HG02938 (cell line): ENCODE data around the gene FRS3.
A peak's percentile ranks its signal among the peaks of the same experiment; 100 is the strongest.

ENCODE experiments used
- ATAC-seq: cut with Tn5 transposase; IDR thresholded peaks from one replicate; pipeline ENCODE4 v1.9.1; 2021; ENCODE audit warnings: mild to moderate bottlenecking, moderate library complexity; ENCODE audit not compliant: unreplicated experiment

The FRS3 gene

DNA sequence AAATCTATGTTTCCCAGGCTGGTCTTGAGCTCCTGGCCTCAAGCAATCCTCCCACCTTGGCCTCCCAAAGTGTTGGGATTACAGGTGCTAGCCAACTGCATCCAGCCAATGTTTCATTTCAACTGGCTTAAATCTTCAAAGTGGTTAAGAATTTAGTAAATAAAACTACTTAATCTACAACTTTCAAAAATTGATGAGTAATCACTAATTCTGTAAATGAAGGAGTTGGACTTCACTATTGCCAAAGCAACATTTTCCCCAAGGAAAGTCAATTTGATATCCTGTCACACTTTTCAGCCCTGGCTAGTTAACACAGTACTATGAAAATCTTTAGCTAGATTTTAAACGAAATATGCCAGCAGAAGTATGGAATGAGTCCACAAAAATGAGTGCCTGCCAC lies 11.6 kb upstream of the FRS3 start:
- no peak for ATAC-seq

DNA sequence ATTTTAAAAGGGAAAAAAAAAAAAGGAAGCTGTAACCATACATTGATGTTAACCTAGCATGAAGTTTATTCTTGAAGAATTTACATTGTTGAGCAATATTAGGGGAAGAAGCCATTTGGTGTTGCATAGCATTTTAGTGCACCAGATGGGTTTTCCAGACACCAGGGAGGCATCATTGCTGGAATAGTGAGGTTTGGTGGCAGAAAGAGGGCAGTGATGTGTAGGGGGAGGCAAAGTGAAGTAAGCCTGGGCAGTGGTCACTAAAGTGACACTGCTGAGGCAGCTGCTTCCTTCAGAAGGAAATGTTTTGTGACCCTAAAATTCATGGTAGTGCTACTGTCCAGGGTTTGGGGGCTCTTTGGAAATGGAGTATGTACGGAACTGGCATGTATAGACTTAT lies 10.3 kb upstream of the FRS3 start:
- ATAC-seq = no peak

DNA sequence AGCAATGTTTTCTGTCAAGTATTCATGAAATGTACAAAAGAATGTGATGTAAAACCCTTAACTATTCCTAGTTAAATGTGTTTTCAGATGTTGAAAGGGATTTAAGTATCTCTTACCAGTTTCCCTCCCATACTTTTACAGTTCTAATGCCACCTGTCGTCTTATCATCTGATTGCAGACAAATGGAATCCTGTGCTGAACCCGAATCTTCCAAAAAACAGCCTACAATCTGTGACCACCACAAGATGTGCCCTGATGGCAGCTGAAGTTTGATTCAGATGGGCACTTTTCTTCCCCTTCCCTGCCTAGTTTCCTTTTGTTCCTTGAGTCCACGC lies 9.7 kb upstream of the FRS3 start:
- ATAC-seq = no peak

DNA sequence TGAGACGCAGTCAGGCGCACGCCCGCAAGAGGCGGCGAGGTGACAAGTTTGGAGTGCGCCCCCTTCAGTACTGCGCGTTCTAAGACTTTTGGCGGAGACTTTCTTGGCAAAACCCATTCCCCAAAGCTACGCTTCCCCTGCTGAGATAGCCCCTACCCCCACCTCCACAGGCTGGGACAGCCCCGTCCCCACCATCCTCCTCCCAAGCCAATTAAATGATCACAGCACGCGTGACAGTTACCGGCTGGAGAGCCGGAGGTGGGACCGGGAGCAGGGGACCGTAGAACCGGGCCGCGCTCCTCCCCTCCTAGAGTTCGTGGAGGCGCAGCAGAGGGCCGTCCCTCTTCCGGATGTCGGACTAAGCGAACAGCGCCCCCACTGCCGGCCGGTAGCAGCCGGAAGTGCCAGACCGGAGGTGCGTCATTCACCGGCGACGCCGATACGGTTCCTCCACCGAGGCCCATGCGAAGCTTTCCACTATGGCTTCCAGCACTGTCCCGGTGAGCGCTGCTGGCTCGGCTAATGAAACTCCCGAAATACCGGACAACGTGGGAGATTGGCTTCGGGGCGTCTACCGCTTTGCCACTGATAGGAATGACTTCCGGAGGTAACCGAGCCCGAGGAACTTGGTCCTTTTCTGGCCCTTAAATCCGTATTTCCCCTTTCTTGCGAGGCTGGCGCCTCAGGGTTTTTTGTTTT lies 7.7 kb upstream of the FRS3 start, which contains the start of gene TOMM6:
Gene TOMM6, plus strand, starts transcription at position 476 of the 699 bp plus-strand sequence. Its CDS starts 4 bp downstream, at position 480.
- peak; percentile 78 for ATAC-seq

DNA sequence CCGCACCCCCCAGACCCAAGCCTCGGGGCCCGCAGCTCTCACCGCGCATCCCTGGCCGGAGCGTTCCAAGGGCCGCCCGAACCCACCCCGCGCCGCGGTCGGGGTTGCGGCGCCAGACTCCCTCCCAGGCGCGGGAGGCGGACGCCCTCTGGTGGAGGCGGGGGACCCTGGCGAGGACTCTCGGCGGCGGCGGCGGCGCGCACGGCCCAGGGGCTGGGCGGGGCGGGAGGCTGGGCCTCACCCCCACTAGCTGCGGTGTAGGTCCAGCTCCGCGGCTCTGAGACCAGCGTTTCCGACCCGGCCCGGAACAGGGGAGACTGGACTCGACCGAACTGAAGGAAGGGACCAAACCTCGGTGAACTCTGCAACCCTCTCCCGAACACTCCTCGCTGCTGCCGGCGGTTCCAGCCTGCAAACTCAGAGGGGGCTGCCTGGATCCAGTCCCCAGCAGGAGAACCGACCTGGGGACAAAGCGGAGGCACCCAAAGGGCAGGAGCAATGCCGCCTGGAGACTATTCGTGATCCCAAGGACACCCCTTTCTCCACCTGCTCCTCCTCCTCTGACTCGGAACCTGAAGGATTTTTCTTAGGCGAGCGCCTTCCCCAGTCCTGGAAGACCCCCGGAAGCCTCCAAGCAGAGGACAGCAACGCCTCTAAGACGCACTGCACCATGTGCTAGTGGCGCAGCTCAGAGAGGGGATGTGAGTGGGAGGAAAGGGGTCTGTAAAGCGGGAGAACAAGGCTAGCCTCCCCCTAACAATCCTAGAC lies 6.9 kb upstream of the FRS3 start:
- ATAC-seq = peak; percentile 40

DNA sequence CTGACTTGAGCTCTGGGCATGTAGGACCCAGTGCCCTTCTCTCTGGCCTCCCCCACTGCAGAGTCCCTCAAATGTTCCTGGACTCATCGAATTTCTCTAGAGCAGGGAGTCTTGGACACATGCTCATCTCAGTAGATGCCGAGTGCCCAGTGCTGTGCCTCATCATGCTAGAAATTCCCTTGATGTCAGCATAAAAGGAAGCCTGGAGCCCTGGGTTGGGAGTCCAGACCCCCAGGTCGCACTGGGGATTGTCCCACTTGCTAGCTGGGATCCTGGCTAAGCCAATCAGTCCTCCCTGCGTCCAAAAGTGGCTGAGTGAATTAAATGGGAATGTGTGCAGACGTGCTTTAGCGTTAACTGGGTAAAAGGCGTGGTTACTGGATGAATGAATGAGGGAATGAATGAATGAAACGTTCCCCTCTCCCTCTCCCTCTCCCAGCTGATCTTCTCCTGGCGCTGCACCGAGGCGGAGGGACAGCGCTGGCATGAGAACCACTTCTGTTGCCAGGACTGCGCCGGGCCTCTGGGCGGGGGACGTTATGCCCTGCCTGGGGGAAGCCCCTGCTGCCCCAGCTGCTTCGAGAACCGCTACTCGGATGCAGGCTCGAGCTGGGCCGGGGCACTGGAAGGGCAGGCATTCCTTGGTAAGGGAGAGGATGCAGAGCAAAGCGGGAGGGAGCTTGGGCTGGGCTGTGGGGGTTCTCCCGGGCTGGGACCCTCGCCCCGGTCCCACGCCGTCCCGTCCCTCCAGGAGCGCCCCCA lies 6.2 kb upstream of the FRS3 start:
- ATAC-seq = no peak

DNA sequence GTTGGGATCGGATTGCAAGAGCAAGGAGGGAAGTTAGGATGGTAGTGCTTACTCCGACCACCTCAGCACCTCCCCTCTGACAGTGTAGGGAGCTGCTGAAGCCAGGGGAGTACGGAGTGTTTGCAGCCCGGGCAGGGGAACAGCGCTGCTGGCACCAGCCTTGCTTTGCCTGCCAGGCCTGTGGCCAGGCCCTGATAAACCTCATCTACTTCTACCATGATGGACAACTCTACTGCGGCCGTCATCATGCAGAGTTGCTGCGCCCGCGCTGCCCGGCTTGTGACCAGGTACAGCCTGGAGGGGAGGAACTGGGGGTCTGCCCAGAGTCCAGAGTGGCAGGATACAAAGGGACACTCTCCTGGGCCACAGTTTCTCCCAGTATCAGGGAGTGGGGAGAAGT lies 5.6 kb upstream of the FRS3 start:
- ATAC-seq = no peak

DNA sequence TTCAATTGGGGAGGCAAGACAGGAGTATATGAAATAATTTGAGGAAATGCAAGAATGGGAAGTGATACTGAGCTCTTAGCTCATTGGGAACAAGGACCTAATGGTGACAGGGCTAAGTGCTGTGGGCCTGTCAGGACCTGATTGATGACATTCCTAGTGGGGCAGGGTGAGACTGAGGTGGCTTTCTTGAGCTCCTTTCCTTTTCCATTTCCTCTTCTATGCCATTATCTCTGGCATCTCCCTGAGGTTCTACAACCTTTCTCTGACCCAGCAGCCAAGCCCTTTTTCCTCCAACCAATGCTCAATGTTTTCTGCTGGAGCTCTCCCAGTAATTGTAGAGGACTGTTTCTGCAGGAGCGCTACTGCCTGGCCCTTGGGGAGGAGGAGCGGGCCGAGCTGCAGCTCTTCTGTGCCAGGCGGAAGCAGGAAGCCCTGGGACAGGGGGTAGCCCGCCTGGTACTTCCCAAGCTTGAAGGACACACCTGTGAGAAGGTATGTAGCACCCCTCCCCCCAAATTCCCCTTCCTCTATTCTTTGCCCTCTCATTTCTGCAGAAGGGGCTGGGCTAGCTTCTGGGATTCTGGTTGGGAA lies 5.0 kb upstream of the FRS3 start:
- no peak for ATAC-seq

DNA sequence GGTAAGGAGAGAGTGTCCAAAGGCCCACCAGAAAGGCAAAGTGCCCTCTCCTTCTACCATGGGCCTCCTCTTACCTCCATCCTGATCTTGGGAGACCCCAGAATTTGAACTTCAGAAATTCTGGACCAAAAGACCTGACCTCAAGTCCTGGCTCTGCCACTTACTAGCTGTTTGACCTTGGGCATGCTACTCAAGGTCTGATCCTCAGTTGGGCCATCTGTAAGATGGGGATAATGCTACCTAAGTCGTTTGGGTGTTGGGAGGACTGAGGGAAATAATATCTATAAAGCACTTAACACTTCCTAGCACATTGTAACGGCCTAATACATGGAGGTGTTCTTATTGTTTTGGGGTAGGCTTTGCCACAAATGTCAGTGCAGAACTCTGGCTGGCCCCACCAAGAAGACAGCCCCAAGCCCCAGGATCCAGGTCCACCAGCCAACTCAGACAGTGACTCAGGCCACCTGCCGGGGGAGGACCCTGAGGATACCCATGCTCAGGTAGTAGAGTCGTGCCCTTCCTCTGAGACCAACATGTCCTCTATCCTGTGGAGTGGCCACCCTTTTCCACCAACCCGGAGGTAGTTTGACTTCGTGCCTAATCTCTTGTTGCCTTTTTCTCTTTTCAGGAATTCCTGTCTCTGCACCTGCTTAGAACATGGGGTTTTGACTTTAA lies 3.5 kb upstream of the FRS3 start:
- no peak for ATAC-seq

DNA sequence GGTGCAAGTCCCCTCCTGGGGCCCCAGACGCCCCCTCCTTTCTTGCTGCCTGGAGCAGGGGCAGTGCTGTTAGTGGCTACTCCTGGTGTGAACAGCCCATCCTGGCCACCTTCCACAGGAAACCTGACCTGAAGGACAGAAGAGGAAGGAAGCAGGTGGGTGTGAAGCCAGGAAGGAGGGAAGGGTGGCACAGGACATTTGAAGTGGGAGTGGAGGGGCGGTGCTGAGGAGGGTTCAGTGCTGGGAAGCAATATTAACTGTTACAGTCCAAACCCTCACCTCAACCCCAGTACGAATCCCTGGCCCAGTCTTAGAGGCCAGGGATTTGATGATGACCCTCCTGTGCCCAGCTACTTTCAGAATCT lies 1.6 kb upstream of the FRS3 start:
- ATAC-seq = no peak

DNA sequence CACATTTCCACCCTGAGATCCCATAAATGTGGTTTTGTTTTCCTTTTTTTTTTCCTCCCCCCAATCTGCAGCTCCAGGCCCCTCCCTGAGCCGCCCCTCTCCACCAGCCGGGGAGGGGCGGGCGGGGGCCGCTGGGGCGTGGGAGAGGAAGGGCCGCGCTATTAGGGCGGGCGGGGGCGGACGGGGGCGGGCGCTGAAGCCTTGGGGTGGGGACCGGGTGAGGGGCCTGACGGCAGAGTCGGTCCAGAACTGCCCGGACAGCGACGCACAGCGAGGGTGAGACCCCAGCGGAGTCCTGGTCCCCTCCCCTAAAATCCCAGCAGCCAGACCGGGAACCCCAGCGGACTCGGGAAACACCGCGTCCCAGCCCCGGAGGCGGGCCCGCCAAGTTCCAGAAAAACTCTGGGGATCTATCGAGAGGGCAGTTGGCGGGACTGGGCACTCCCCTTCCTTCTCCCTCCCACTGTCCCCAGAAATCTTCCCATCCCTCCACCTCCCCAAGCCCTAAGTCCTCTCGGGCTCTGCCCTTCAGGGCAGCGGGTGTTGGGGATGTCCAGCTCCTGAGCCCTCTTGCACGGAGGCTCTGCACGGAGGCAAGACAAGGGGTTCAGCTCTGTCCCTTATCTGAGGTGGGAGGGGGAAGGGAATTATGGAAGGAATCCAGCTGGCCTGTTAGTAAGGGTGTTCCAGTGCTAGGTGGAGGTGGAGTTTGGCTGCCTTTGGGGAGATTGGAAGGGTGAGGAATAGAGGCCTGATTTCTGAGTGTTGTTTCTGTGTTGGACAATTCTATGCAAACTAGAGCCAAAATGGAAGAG lies 1.1 kb upstream of the FRS3 start, which contains the start of gene PRICKLE4:
Gene PRICKLE4, plus strand, starts transcription at position 232 of the 815 bp plus-strand sequence. CDS start 2,692 bp downstream, outside the sequence.
- no peak for ATAC-seq

DNA sequence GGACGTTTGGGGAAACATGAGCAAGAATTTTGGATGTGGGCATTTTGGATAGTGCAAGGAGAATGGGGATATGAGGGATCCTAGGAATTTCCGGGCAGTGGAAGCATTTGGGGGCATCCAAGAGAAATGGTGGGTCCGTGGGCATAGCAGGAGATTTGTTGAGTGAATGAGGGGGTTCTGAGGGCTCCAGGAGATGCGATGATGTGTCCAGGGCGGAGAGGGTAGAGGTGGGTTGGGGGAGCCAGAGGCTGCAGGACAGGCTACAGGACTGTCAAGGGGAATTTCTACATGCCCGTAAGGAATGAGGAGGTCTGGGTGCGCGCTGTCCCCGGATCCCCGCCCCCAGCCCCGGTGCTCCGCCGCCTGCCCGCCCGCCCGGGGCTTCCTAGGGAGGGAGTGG lies 364 bp downstream of the FRS3 start:
- peak; percentile 21 for ATAC-seq

DNA sequence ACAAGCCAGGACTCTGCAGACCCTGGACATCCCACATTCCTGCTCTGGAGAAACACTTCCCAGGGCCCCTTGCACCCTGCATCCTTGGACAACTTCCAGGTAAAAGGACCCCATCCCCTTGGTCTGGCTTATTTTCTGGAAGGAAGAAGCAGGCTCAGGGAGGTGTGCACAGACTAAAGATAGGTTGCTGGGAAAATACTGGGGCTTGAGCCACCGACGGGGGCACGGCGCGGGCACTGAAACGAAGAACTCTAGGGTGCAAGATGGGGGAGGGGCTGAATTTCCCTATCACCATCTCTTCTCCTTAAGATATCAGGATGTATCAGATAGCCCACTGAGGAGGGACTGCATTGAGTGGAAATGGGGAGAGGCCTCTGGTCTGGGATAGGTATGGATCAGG lies 805 bp downstream of the FRS3 start:
- ATAC-seq = no peak

DNA sequence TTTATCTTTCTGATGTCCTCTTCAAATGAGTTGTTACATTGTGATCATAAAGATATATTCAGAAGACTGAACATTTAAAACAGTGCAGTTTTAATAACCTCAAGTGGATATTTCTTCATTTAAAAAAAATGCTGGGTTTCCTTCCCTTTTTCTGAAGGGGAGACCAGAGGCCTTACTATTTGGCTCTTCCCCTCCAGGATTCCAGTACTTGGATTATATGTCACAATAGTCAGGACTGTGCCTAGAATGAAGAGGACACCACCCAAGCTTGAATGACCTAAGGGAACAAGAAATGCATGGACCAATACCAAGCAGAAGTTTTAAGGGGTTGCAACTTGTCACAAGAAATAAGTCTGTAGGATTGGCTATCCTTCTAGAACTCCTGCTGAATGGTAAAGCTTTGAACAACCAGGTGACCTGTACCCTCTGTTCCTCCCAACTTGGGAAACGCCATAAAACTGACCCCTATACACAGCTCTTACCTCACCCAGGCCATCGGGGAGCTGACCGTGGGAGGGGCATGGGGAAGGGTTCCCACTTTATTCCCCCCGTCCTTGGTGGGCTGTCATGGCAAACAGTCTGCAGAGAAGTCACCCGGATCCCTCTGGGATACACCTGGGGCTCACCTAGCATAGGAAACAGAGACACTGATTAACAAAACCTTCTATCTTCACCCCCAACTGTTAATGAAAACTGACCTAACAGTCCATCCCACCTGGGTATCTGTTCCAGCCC lies 2.0 kb downstream of the FRS3 start:
- ATAC-seq = no peak

DNA sequence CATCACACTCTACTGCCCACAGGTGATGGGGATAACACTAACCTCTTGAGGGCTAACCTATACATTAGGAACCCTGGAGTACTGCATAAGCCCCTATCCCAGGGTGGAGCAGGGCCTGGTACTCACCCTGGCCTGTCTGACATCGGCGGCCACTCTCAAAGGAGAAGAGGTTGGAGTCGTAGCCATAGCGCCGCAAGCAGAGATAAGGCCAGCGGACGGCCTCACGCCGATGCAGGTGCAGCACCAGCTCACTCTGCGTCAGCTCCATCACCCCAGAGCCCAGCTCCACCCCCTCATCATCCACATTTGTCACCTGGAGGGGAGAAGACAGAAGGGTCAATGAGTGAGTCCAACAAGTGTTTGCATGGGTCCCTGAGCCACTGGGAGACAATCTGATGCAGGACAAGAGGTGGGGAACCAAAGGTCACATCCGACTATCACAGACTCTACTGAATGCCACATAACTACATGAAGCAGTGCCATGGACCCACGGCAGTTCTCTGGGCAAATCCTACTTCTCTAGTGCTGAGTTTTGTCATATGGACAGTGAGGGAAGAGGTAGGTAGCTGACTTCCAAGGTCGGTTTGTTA lies 4.3 kb downstream of the FRS3 start:
- no peak for ATAC-seq

DNA sequence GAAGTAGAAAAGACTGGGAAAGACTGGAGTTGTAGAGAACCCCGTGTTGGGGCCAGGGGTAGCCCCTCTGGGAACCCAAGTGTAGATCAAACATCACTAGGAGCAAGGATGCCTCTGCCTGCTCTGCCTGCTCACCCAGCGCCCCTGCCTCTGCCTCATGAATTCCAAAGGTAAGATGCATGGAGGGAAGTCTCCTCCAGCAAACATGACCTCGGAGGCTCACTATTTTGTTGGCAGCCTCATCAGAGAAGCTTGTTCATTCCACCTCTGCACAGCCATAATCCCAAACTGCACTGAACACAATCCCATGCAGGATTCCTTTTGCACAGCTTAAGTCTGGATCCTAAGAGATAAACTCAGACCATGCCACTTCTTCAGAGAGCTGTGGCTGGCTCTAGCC lies 4.9 kb downstream of the FRS3 start:
- no peak for ATAC-seq

DNA sequence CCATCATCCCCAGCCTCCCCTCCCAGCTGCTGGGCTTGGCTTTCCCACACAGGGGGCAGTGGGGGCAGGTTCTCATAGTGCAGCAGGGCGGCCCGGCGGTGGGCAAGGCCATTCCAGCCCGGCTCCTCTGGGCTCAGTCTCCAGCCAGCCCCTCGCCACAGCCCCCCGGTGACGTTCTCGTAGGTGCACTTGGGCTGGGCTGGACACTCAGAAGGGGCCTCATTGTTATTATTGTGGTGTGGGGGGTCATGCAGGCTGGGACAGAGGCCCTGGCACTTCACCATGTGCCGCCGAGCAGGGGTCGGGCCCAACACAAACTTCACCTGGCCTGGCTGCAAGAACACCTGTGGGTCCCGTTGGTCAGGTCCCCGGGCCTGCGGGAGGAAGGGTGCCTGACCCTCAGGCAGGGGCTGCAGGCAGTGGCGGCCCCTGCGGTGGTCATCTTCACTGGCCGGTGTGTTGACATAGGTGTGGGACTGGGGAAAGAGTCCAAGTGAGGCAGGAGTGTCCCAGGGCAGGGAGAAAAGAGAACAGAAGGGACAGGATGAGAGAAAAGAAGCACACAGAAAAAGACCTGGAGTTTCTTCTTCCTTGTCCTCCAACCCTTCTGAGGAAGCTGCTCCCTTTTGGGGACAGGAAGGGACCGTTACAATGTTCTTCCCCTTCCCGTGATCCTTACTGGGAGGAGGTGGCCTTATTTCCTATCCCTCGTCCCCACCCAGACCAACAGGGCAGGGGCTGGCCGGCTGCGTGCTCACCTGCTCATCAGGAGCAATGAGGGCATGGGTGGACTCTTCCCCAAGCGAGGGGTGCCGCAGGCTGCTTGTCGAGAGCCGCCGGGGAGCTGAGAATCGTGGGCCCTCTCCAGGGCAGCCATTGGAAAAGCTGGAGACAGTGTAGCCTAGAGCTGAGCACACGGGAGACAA lies 8.4 kb downstream of the FRS3 start:
- ATAC-seq = no peak
